MCF 10A (cell line): ENCODE results near the gene MYO5A. TPM values are rescaled to one million over a fixed set of nuclear protein-coding genes. Genes with fewer than 3 reads are reported as not detected.
"Not testable (repeated sequence)": the region's sequence is repeated elsewhere in the genome, so short reads cannot be mapped to it uniquely, and the experiment has no call there.

Experiments used
- BruUV-seq: library from RNA; stranded (reverse); fragments of 400-500 nt; replicated peaks from 2 replicates; lab custom pipeline; 2021; lab: Mats Ljungman, UMichigan
- CTCF ChIA-PET: fragments of 300-600 bp; sonication (Branson Sonifier 250); formaldehyde crosslinking; extraction: SDS; loops from one replicate; lab custom pipeline; 2021; ENCODE audit warnings: antibody characterized with exemption, inconsistent platforms; lab: Yijun Ruan, JAX
- POLR2A ChIA-PET: fragments of 300-600, 350-650 bp; sonication (Branson Sonifier 250); formaldehyde crosslinking; extraction: SDS; loops from one replicate; lab custom pipeline; 2020; ENCODE audit warnings: antibody characterized with exemption, inconsistent platforms; lab: Yijun Ruan, JAX
- DNase-seq: peaks from one replicate; pipeline ENCODE4 v3.0.0-alpha.2; 2018; ENCODE audit not compliant: unreplicated experiment
- H3K27ac Mint-ChIP-seq: one replicate; pipeline ENCODE4 v1.8.0; 2022; ENCODE audit warnings: mild to moderate bottlenecking, low read depth, mixed read lengths; ENCODE audit not compliant: unreplicated experiment
- H3K27me3 Mint-ChIP-seq: one replicate; pipeline ENCODE4 v1.8.0; 2022; ENCODE audit warnings: mixed read lengths; ENCODE audit not compliant: insufficient read depth, unreplicated experiment
- H3K36me3 Mint-ChIP-seq: one replicate; pipeline ENCODE4 v1.8.0; 2022; ENCODE audit warnings: mild to moderate bottlenecking, moderate library complexity, mixed read lengths; ENCODE audit not compliant: insufficient read depth, unreplicated experiment
- H3K4me1 Mint-ChIP-seq: one replicate; pipeline ENCODE4 v1.8.0; 2022; ENCODE audit warnings: mixed read lengths; ENCODE audit not compliant: insufficient read depth, unreplicated experiment
- H3K4me3 Mint-ChIP-seq: one replicate; pipeline ENCODE4 v1.8.0; 2022; ENCODE audit warnings: mild to moderate bottlenecking, moderate library complexity, mixed read lengths; ENCODE audit not compliant: unreplicated experiment
- H3K9me3 Mint-ChIP-seq: one replicate; pipeline ENCODE4 v1.8.0; 2022; ENCODE audit warnings: mixed read lengths; ENCODE audit not compliant: unreplicated experiment
- intact Hi-C: fragments of 100-400 bp; cut with micrococcal nuclease; formaldehyde crosslinking; loops from 2 replicates; pipeline ENCODE4 v1.14.1; 2022
- total RNA-seq: library from RNA; stranded (reverse); gene quantifications from 2 replicates; pipeline ENCODE4 v1.2.3, GENCODE V29; 2022
- TF ChIP-seq, protein P1 (sequence below): fragments of 200-600 bp; IDR thresholded peaks from one replicate; pipeline ENCODE4 v1.8.0; 2022; ENCODE audit warnings: antibody characterized with exemption, mild to moderate bottlenecking; ENCODE audit not compliant: unreplicated experiment

The MYO5A gene
- total RNA-seq, 1 experiment from 2014 or later = 28.9 TPM

- no peak for DNase-seq
- CTCF ChIA-PET = interaction anchor here (0.8 kb wide), 1 partner anchor 101 kb away, joined by 3 read pairs; no protein-coding TSS in a partner anchor
- no peaks in the 10 kb centered on the region for H3K36me3 Mint-ChIP-seq
- no peak overlapping the region for H3K27ac Mint-ChIP-seq
- intact Hi-C loops = no loop called here
- POLR2A ChIA-PET = no interaction called here
- TF ChIP-seq, protein P1, sequence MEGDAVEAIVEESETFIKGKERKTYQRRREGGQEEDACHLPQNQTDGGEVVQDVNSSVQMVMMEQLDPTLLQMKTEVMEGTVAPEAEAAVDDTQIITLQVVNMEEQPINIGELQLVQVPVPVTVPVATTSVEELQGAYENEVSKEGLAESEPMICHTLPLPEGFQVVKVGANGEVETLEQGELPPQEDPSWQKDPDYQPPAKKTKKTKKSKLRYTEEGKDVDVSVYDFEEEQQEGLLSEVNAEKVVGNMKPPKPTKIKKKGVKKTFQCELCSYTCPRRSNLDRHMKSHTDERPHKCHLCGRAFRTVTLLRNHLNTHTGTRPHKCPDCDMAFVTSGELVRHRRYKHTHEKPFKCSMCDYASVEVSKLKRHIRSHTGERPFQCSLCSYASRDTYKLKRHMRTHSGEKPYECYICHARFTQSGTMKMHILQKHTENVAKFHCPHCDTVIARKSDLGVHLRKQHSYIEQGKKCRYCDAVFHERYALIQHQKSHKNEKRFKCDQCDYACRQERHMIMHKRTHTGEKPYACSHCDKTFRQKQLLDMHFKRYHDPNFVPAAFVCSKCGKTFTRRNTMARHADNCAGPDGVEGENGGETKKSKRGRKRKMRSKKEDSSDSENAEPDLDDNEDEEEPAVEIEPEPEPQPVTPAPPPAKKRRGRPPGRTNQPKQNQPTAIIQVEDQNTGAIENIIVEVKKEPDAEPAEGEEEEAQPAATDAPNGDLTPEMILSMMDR = no peak
- H3K4me3 Mint-ChIP-seq = no peak overlapping the region
- peaks cover 19% of the 10 kb centered on the region for H3K4me1 Mint-ChIP-seq
- no TSS peak for BruUV-seq
- no peaks in the 10 kb centered on the region for H3K9me3 Mint-ChIP-seq
- no peaks in the 10 kb centered on the region for H3K27me3 Mint-ChIP-seq
Measured at GRCh38 chr15:52493968-52494367, 34.7 kb downstream of the MYO5A start.

DNA sequence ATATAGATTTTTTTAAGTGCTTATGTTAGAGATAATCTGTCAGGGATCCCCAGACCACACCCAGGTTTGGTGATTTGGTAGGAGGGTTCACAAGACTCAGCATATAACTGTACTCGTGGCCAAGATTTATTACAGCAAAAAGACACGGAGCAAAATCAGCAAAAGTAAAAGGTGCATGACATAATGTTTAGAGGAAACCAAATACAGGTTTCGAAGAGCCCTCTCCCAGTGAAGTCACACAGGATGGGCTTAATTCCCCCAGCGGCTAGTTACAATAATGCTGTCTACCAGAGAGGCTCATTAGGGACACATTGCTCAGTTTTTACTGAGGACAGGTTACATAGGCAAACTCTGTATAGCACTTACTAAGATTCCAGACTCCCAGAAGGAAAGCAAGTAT, 36.5 kb downstream of the MYO5A start:
- CTCF ChIA-PET = interaction anchor here (0.6 kb wide), 1 partner anchor 60 kb away, joined by 4 read pairs; no protein-coding TSS in a partner anchor
- no TSS peak for BruUV-seq
- no peaks in the 10 kb centered on the region for H3K27me3 Mint-ChIP-seq
- POLR2A ChIA-PET = interaction anchor here (0.7 kb wide), 1 partner anchor 26 kb away, joined by 4 read pairs; no protein-coding TSS in a partner anchor
- H3K9me3 Mint-ChIP-seq = no peaks in the 10 kb centered on the region
- H3K27ac Mint-ChIP-seq = no peak overlapping the region
- intact Hi-C loops = no loop called here
- H3K4me1 Mint-ChIP-seq = peaks cover 19% of the 10 kb centered on the region
- H3K36me3 Mint-ChIP-seq = no peaks in the 10 kb centered on the region
- no peak for DNase-seq
- TF ChIP-seq, protein P1 = no peak
- no peak overlapping the region for H3K4me3 Mint-ChIP-seq

DNA sequence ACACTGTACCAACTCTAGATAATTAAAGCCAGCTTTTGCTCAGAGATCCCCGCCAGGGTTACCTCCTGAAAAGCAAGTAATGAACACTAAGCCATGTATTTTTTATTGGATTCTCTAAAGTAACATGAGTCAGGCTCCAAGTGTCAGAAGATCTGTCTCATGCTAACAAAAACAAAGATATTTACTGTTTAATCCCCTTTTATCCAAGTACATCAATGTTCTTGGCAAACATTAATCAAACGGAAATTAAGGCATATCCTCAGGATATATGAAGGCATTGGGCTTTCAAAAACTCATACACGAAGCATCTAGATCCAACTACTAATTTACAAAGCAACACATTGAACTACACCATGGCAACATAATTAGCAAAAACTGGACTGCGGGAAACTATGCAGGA, 37.2 kb downstream of the MYO5A start:
- DNase-seq = no peak
- H3K4me1 Mint-ChIP-seq = peaks cover 19% of the 10 kb centered on the region
- no peak overlapping the region for H3K4me3 Mint-ChIP-seq
- H3K36me3 Mint-ChIP-seq = no peaks in the 10 kb centered on the region
- CTCF ChIA-PET = interaction anchor here (0.6 to 1.4 kb wide), 2 partner anchors 11 to 61 kb away, joined by 4 to 5 read pairs; no protein-coding TSS in a partner anchor
- TF ChIP-seq, protein P1 = no peak
- no peaks in the 10 kb centered on the region for H3K9me3 Mint-ChIP-seq
- intact Hi-C loops = no loop called here
- POLR2A ChIA-PET = no interaction called here
- peak overlapping the region; percentile 86 for H3K27ac Mint-ChIP-seq
- H3K27me3 Mint-ChIP-seq = no peaks in the 10 kb centered on the region
- BruUV-seq = no TSS peak

GRCh38 chr15:52489430-52489829, 39.2 kb downstream of the MYO5A start:
- intact Hi-C loops, BruUV-seq, CTCF ChIA-PET, DNase-seq, POLR2A ChIA-PET, H3K9me3 Mint-ChIP-seq, H3K27me3 Mint-ChIP-seq, H3K36me3 Mint-ChIP-seq, H3K27ac Mint-ChIP-seq, H3K4me3 Mint-ChIP-seq: not testable (repeated sequence)
- H3K4me1 Mint-ChIP-seq = peaks cover 19% of the 10 kb centered on the region

GRCh38 chr15:52488830-52489229, 39.9 kb downstream of the MYO5A start:
- Mint-ChIP-seq H3K9me3 (no peaks in the 10 kb centered on the region), H3K27ac (no peak overlapping the region), H3K27me3 (no peaks in the 10 kb centered on the region), H3K4me3 (no peak overlapping the region), H3K4me1 (peaks cover 19% of the 10 kb centered on the region), H3K36me3 (no peaks in the 10 kb centered on the region)
- no peak for DNase-seq
- POLR2A ChIA-PET = interaction anchor here (1.6 kb wide), 1 partner anchor 9 kb away, joined by 6 read pairs; no protein-coding TSS in a partner anchor
- intact Hi-C loops = no loop called here
- CTCF ChIA-PET = no interaction called here
- no TSS peak for BruUV-seq
- TF ChIP-seq, protein P1 = no peak
